Stomach (tissue), 9 donors: ENCODE results near the gene TDRD7. TPM values are rescaled to one million over a fixed set of nuclear protein-coding genes. Genes with fewer than 3 reads are reported as not detected.

Experiments used
- DNase-seq, 2 donors: peaks; one replicate each; pipeline versions ENCODE4 v3.0.0 to v3.0.0-alpha.2; 2013 to 2019
- H3K27ac ChIP-seq, 5 donors: fragments of 200-600 bp in 4 of 5; sonication (generic) in 4 of 5; one replicate each; pipeline ENCODE4 v1.5.1; 2013 to 2019; ENCODE audit warnings: mild to moderate bottlenecking in 1 of 5, moderate library complexity in 1 of 5
- H3K27me3 ChIP-seq, 3 donors: fragments of 200-600 bp; sonication (generic); one replicate each; pipeline ENCODE4 v1.5.1; 2017 to 2019; ENCODE audit warnings: mixed run types in 1 of 3
- H3K36me3 ChIP-seq, 4 donors: fragments of 200-600 bp; sonication (generic); 1 replicate in 3 of 4; 2 replicates in 1 of 4; pipeline ENCODE4 v1.5.1; 2016 to 2019
- H3K4me1 ChIP-seq, 4 donors: fragments of 200-600 bp; sonication (generic); one replicate each; pipeline ENCODE4 v1.5.1; 2016 to 2019
- H3K4me3 ChIP-seq, 4 donors: fragments of 200-600 bp; sonication (generic) in 3 of 4; one replicate each; pipeline ENCODE4 v1.5.1; 2016 to 2019; ENCODE audit warnings: mild to moderate bottlenecking in 1 of 4
- H3K9me3 ChIP-seq, 4 donors: fragments of 200-600 bp; sonication (generic); one replicate each; pipeline ENCODE4 v1.5.1; 2016 to 2019
- CTCF ChIP-seq, 7 experiments: fragments of 450-650 bp in 4 of 7; fragments of 200-600 bp in 3 of 7; sonication (generic) in 3 of 7; IDR thresholded peaks; one replicate each; pipeline ENCODE4 v1.5.1; 2016 to 2019; ENCODE audit warnings: antibody characterized with exemption in 7 of 7, control low read depth in 2 of 7, mild to moderate bottlenecking in 1 of 7
- EP300 ChIP-seq: sonication (generic); formaldehyde crosslinking; IDR thresholded peaks from one replicate; pipeline ENCODE4 v1.6.1; 2017; ENCODE audit warnings: antibody characterized with exemption
- POLR2A ChIP-seq, 4 donors: fragments of 450-650 bp; IDR thresholded peaks; one replicate each; pipeline ENCODE4 v1.6.1; 2016; ENCODE audit warnings: antibody characterized with exemption in 4 of 4, control low read depth in 2 of 4, mild to moderate bottlenecking in 1 of 4, moderate library complexity in 1 of 4
- POLR2AphosphoS5 ChIP-seq, 3 donors: sonication (generic); formaldehyde crosslinking; IDR thresholded peaks; one replicate each; pipeline ENCODE4 v1.6.1; 2016; ENCODE audit warnings: antibody characterized with exemption in 3 of 3
- WGBS, 5 donors: extraction: QIAGEN DNeasy Blood & Tissue Kit in 3 of 5; methylation state at CpG; one replicate each; pipeline versions ENCODE4 v1.1.5 to v1.1.7; 2013 to 2018; 5-methylcytosine and 5-hydroxymethylcytosine counted together
- intact Hi-C: fragments of 100-400 bp; cut with DNase I; formaldehyde crosslinking; loops from one replicate; pipeline ENCODE4 v1.15.1; 2023; ENCODE audit warnings: low total_unique reads
- polyA plus RNA-seq, 3 donors: library from polyadenylated mRNA; stranded (reverse); fragments of 200-250 nt; gene quantifications; one replicate each; pipeline ENCODE4 v1.2.3, GENCODE V29; 2013
- total RNA-seq, 5 donors: library from RNA; depleted of rRNA; stranded (reverse); fragments of >200 nt; gene quantifications; one replicate each; pipeline versions ENCODE4 v1.1.0 to v1.2.3, GENCODE V29; 2014 to 2016
- donor health status: healthy with polysubstance abuse.
- donor health status: Bipolar disorder and iron deficiency.
- donor health status: healthy.

TDRD7 gene
- total and polyA plus RNA-seq, 8 donors, result 4.7 to 20.1 (median 9.1) TPM

GRCh38 chr9:97459326-97459725 lies 47.4 kb downstream of the TDRD7 start:
- no peak for TF ChIP-seq CTCF (IDR thresholded peaks at IDR 0.05)
- TF ChIP-seq EP300, result no peak
- no peak for TF ChIP-seq POLR2A (IDR thresholded peaks at IDR 0.05)
- TF ChIP-seq POLR2AphosphoS5 (IDR thresholded peaks at IDR 0.05), result no peak
- no peak for DNase-seq
- no peaks in the 10 kb centered on the region for H3K9me3 ChIP-seq
- no peaks in the 10 kb centered on the region for H3K4me1 ChIP-seq
- H3K27me3 ChIP-seq, result no peaks in the 10 kb centered on the region
- peaks cover 0 to 31% (median 24%) of the 10 kb centered on the region in 4 donors for H3K36me3 ChIP-seq
- H3K27ac ChIP-seq, result no peak overlapping the region
- intact Hi-C loops, result no loop called here
- no peak overlapping the region for H3K4me3 ChIP-seq

GRCh38 chr9:97462159-97462558 lies 50.3 kb downstream of the TDRD7 start:
- WGBS, 5 donors, result 84 to 95% (median 89%) methylated on average over 3 of the region's 3 CpGs
- intact Hi-C loops, result no loop called here
- no peak for TF ChIP-seq CTCF (IDR thresholded peaks at IDR 0.05)
- no peak for TF ChIP-seq POLR2A (IDR thresholded peaks at IDR 0.05)
- TF ChIP-seq EP300, result no peak
- no peak for TF ChIP-seq POLR2AphosphoS5 (IDR thresholded peaks at IDR 0.05)
- Histone ChIP-seq H3K36me3 (peaks cover 0 to 53% (median 51%) of the 10 kb centered on the region in 4 donors), H3K4me3 (no peak overlapping the region), H3K27ac (no peak overlapping the region), H3K4me1 (peaks cover 0 to 7% (median 0%) of the 10 kb centered on the region in 4 donors), H3K9me3 (no peaks in the 10 kb centered on the region), H3K27me3 (no peaks in the 10 kb centered on the region)
- no peak for DNase-seq

GRCh38 chr9:97462914-97463313 lies 51.0 kb downstream of the TDRD7 start:
- no peak for DNase-seq
- intact Hi-C loops, result no loop called here
- Histone ChIP-seq H3K4me1 (peaks cover 0 to 13% (median 0%) of the 10 kb centered on the region in 4 donors), H3K4me3 (no peak overlapping the region), H3K27ac (no peak overlapping the region), H3K27me3 (no peaks in the 10 kb centered on the region), H3K9me3 (no peaks in the 10 kb centered on the region), H3K36me3 (peaks cover 2 to 54% (median 52%) of the 10 kb centered on the region in 4 donors)
- WGBS, 5 donors, result 90 to 100% (median 95%) methylated on average over 1 of the region's 1 CpG
- no peak for TF ChIP-seq POLR2A (IDR thresholded peaks at IDR 0.05)
- no peak for TF ChIP-seq EP300
- TF ChIP-seq CTCF (IDR thresholded peaks at IDR 0.05), result no peak
- no peak for TF ChIP-seq POLR2AphosphoS5 (IDR thresholded peaks at IDR 0.05)

- WGBS, 5 donors, result 50 to 65% (median 53%) methylated on average over 4 of the region's 4 CpGs
- peak overlapping the region in 4 of 5 donors; percentile 23 to 61 (median 28) for H3K27ac ChIP-seq
- H3K27me3 ChIP-seq, result no peaks in the 10 kb centered on the region
- H3K9me3 ChIP-seq, result no peaks in the 10 kb centered on the region
- intact Hi-C loops, result loop anchor here (5.0 kb wide), 1 partner anchor 133 kb away; no protein-coding TSS in a partner anchor
- peak; percentile 84 for DNase-seq
- H3K4me1 ChIP-seq, result peaks cover 6 to 32% (median 16%) of the 10 kb centered on the region in 4 donors
- H3K36me3 ChIP-seq, result peaks cover 4 to 58% (median 39%) of the 10 kb centered on the region in 4 donors
- TF ChIP-seq CTCF (IDR thresholded peaks at IDR 0.05) (peak in 5 of 7 experiments; percentile 66 to 90 (median 81)), POLR2A (IDR thresholded peaks at IDR 0.05) (no peak), POLR2AphosphoS5 (IDR thresholded peaks at IDR 0.05) (peak in 2 of 3 donors; percentile 44 to 76), EP300 (no peak)
- no peak overlapping the region for H3K4me3 ChIP-seq
Observed at GRCh38 chr9:97468658-97469448, 57.0 kb downstream of the TDRD7 start.
